BJ (cell line): Measurements from ENCODE around the gene ATP10A. TPM values are rescaled to one million over a fixed set of nuclear protein-coding genes. Genes with fewer than 3 reads are reported as not detected.

ENCODE experiments used
- CTCF ChIA-PET: fragments of 350-600 bp; formaldehyde crosslinking; extraction: SDS; loops from one replicate; lab custom pipeline; 2021; ENCODE audit warnings: antibody characterized with exemption, inconsistent platforms; lab: Yijun Ruan, JAX
- POLR2A ChIA-PET: fragments of 300-600 bp; sonication (Branson Sonifier 250); formaldehyde crosslinking; extraction: SDS; loops from one replicate; lab custom pipeline; 2021; ENCODE audit warnings: antibody characterized with exemption; lab: Charles Lee
- DNase-seq: peaks from one replicate; pipeline ENCODE4 v3.0.0-alpha.2; 2011; ENCODE audit warnings: low read depth
- H3K27me3 ChIP-seq: 2 replicates; pipeline ENCODE4 v1.6.0; 2011; ENCODE audit warnings: low read length; ENCODE audit not compliant: control insufficient read depth, insufficient read depth
- H3K36me3 ChIP-seq: 2 replicates; pipeline ENCODE4 v1.5.1; 2011; ENCODE audit warnings: low read length; ENCODE audit not compliant: control insufficient read depth, insufficient read depth
- H3K4me3 ChIP-seq: 2 replicates; pipeline ENCODE4 v1.5.1; 2011; ENCODE audit warnings: low read depth, mild to moderate bottlenecking, control low read depth, low read length
- polyA plus RNA-seq: library from polyadenylated mRNA; depleted of rRNA; stranded (reverse); fragments of >200 nt; gene quantifications from 2 replicates; pipeline ENCODE4 v1.2.3, GENCODE V29; 2011
- TF ChIP-seq, protein P1 (sequence below): IDR thresholded peaks from 2 replicates; pipeline ENCODE4 v1.5.1; 2011; ENCODE audit warnings: low read depth, mild to moderate bottlenecking, control low read depth, inconsistent platforms, low read length, moderate library complexity; ENCODE audit not compliant: insufficient read depth

The ATP10A gene
- polyA plus RNA-seq, 1 experiment, result 28.0 TPM

GRCh38 chr15:25797936-25798901 is 64.9 kb downstream of the ATP10A start:
- TF ChIP-seq, protein P1, sequence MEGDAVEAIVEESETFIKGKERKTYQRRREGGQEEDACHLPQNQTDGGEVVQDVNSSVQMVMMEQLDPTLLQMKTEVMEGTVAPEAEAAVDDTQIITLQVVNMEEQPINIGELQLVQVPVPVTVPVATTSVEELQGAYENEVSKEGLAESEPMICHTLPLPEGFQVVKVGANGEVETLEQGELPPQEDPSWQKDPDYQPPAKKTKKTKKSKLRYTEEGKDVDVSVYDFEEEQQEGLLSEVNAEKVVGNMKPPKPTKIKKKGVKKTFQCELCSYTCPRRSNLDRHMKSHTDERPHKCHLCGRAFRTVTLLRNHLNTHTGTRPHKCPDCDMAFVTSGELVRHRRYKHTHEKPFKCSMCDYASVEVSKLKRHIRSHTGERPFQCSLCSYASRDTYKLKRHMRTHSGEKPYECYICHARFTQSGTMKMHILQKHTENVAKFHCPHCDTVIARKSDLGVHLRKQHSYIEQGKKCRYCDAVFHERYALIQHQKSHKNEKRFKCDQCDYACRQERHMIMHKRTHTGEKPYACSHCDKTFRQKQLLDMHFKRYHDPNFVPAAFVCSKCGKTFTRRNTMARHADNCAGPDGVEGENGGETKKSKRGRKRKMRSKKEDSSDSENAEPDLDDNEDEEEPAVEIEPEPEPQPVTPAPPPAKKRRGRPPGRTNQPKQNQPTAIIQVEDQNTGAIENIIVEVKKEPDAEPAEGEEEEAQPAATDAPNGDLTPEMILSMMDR, result no peak
- Histone ChIP-seq H3K27me3 (no peaks in the 10 kb centered on the region), H3K4me3 (no peak overlapping the region), H3K36me3 (peaks cover 1% of the 10 kb centered on the region)
- ChIA-PET POLR2A (interaction anchor here (0.6 kb wide), 1 partner anchor 12 kb away, joined by 7 read pairs; no protein-coding TSS in a partner anchor), CTCF (interaction anchor here (1.0 to 1.4 kb wide), 7 partner anchors 8 to 135 kb away, joined by 3 to 5 read pairs (median 4); no protein-coding TSS in a partner anchor)
- DNase-seq, result no peak

- Histone ChIP-seq H3K4me3 (no peak overlapping the region), H3K27me3 (no peaks in the 10 kb centered on the region), H3K36me3 (peaks cover 1% of the 10 kb centered on the region)
- CTCF ChIA-PET, result interaction anchor here (1.0 to 1.4 kb wide), 7 partner anchors 9 to 135 kb away, joined by 3 to 5 read pairs (median 4); no protein-coding TSS in a partner anchor
- TF ChIP-seq, protein P1, result no peak
- POLR2A ChIA-PET, result interaction anchor here (0.6 kb wide), 1 partner anchor 11 kb away, joined by 7 read pairs; no protein-coding TSS in a partner anchor
- DNase-seq, result no peak
Observed at GRCh38 chr15:25797511-25797935, 65.6 kb downstream of the ATP10A start.

DNA sequence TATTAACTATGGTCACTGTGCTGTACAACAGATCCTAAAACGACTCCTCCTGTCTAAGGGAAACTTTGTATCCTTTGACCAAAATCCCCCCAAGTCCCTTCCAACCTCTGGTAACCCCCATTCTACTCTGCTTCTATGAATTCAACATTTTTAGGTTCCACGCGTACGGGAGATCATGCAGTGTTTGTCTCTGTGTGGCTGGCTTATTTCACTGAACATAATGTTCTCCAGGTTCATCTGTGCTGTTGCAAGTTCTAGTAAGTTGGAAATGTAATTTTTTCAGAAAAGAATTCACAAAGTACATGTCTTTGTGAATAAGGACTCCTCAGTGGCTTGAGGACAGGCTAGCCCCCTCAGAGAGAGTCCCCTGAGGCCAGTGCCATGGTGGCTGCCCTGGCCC is 66.1 kb downstream of the ATP10A start:
- DNase-seq, result no peak
- POLR2A ChIA-PET, result no interaction called here
- no peaks in the 10 kb centered on the region for H3K27me3 ChIP-seq
- TF ChIP-seq, protein P1, result no peak
- H3K36me3 ChIP-seq, result no peaks in the 10 kb centered on the region; the same call in 1 of the 2 replicates
- no peak overlapping the region for H3K4me3 ChIP-seq
- CTCF ChIA-PET, result interaction anchor here (1.0 to 1.4 kb wide), 5 partner anchors 10 to 136 kb away, joined by 3 to 5 read pairs (median 3); no protein-coding TSS in a partner anchor

- Histone ChIP-seq H3K36me3 (no peaks in the 10 kb centered on the region), H3K4me3 (no peak overlapping the region), H3K27me3 (no peaks in the 10 kb centered on the region)
- POLR2A ChIA-PET, result no interaction called here
- TF ChIP-seq, protein P1, result no peak
- CTCF ChIA-PET, result interaction anchor here (0.7 to 1.0 kb wide), 2 partner anchors 9 to 13 kb away, joined by 3 read pairs; no protein-coding TSS in a partner anchor
- DNase-seq, result no peak
Observed at GRCh38 chr15:25796395-25796794, 66.7 kb downstream of the ATP10A start.

DNA sequence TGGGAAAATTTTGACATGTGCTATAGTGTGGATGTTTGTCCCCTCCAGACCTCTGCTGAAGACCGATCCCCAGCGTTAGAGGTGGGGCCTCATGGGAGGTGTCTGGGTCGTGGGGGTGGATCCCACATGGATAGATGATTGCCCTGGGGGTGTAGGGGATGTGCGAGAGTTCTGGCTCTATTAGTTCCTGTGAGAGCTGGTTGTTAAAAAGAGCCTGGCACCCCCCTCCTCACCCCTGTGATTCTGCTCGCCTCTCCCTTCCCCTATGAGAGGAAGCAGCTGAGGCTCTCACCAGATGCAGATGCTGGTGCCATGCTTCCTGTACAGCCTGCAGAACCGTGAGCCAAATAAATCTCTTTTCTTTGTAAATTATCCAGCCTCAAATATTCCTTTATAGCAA is 67.4 kb downstream of the ATP10A start:
- Histone ChIP-seq H3K4me3 (no peak overlapping the region), H3K36me3 (no peaks in the 10 kb centered on the region), H3K27me3 (no peaks in the 10 kb centered on the region)
- CTCF ChIA-PET, result interaction anchor here (0.7 to 1.0 kb wide), 2 partner anchors 9 to 12 kb away, joined by 3 read pairs; no protein-coding TSS in a partner anchor
- DNase-seq, result no peak
- TF ChIP-seq, protein P1, result no peak
- POLR2A ChIA-PET, result no interaction called here
